Smooth muscle cell (in vitro differentiated cells): ENCODE data around the gene SIL1. TPM values are rescaled to one million over a fixed set of nuclear protein-coding genes. Genes with fewer than 3 reads are reported as not detected.

Experiments used
- DNase-seq: peaks from one replicate; lab custom pipeline; 2025; ENCODE audit not compliant: unreplicated experiment; lab: John Stamatoyannopoulos, UW
- H2AFZ ChIP-seq: fragments of 200-600 bp; sonication (generic); 2 replicates; pipeline ENCODE4 v1.6.0; 2016; ENCODE audit warnings: antibody characterized with exemption, low read depth, mild to moderate bottlenecking
- H3F3A ChIP-seq: fragments of 200-600 bp; sonication (generic); 2 replicates; pipeline ENCODE4 v1.6.0; 2017; ENCODE audit warnings: antibody characterized with exemption, low read depth
- H3K27ac ChIP-seq: fragments of 200-600 bp; sonication (generic); 2 replicates; pipeline ENCODE4 v1.5.1; 2016; ENCODE audit warnings: low read depth, mild to moderate bottlenecking
- H3K27me3 ChIP-seq: fragments of 200-600 bp; sonication (generic); 2 replicates; pipeline ENCODE4 v1.6.1; 2016; ENCODE audit warnings: low read depth, mild to moderate bottlenecking
- H3K36me3 ChIP-seq: fragments of 200-600 bp; sonication (generic); 2 replicates; pipeline ENCODE4 v1.5.1; 2016; ENCODE audit warnings: low read depth
- H3K4me1 ChIP-seq: fragments of 200-600 bp; sonication (generic); 2 replicates; pipeline ENCODE4 v1.5.1; 2016; ENCODE audit warnings: low read depth
- H3K4me2 ChIP-seq: fragments of 200-600 bp; sonication (generic); 2 replicates; pipeline ENCODE4 v1.6.0; 2016; ENCODE audit warnings: mild to moderate bottlenecking
- H3K4me3 ChIP-seq: fragments of 200-600 bp; sonication (generic); 2 replicates; pipeline ENCODE4 v1.5.1; 2016; ENCODE audit warnings: mild to moderate bottlenecking
- H3K79me2 ChIP-seq: fragments of 200-600 bp; sonication (generic); 2 replicates; pipeline ENCODE4 v1.6.0; 2016; ENCODE audit warnings: low read depth, mild to moderate bottlenecking
- H3K9ac ChIP-seq: fragments of 200-600 bp; sonication (generic); 2 replicates; pipeline ENCODE4 v1.6.0; 2016; ENCODE audit warnings: low read depth
- H3K9me3 ChIP-seq: fragments of 200-600 bp; sonication (generic); replicated peaks from 2 replicates; pipeline ENCODE4 v1.5.1; 2016; ENCODE audit warnings: low read depth
- H4K20me1 ChIP-seq: fragments of 200-600 bp; sonication (generic); 2 replicates; pipeline ENCODE4 v1.6.0; 2016; ENCODE audit warnings: low read depth
- WGBS: methylation state at CpG from one replicate; pipeline ENCODE4 v1.1.7; 2016; ENCODE audit warnings: low lambda C conversion rate; 5-methylcytosine and 5-hydroxymethylcytosine counted together
- polyA plus RNA-seq: library from polyadenylated mRNA; unstranded; fragments of >200 nt; fragmentation: Nextera tagmentation; extraction: Ambion mirVana; gene quantifications from 2 replicates; pipeline ENCODE4 v1.2.1, GENCODE V29; 2016
- total RNA-seq: library from RNA; depleted of rRNA; stranded (reverse); fragments of >200 nt; gene quantifications from 2 replicates; pipeline ENCODE4 v1.2.3, GENCODE V29; 2014
- TF ChIP-seq, protein P1 (sequence below): fragments of 200-600 bp; sonication (generic); IDR thresholded peaks from 2 replicates; pipeline ENCODE4 v1.5.1; 2017; ENCODE audit warnings: borderline replicate concordance, mild to moderate bottlenecking, antibody characterized with exemption; ENCODE audit not compliant: insufficient read depth, poor library complexity, severe bottlenecking

Gene SIL1
- total and polyA plus RNA-seq, 2 experiments from 2014 or later: 45.5 to 119 TPM

GRCh38 chr5:138961729-138962128 is 236.4 kb downstream of the SIL1 start:
- Histone ChIP-seq H3K27ac (no peak overlapping the region), H3K36me3 (no peaks in the 10 kb centered on the region), H2AFZ (no peak overlapping the region), H3K9me3 (no peaks in the 10 kb centered on the region), H3K27me3 (no peaks in the 10 kb centered on the region), H3K4me3 (no peak overlapping the region), H4K20me1 (no peaks in the 10 kb centered on the region), H3K4me2 (no peak overlapping the region), H3F3A (peaks cover 5% of the 10 kb centered on the region), H3K4me1 (peaks cover 44% of the 10 kb centered on the region), H3K79me2 (no peaks in the 10 kb centered on the region), H3K9ac (no peak overlapping the region)
- WGBS: 63% methylated on average over 1 of the region's 1 CpG
- no peak for DNase-seq
- TF ChIP-seq, protein P1, sequence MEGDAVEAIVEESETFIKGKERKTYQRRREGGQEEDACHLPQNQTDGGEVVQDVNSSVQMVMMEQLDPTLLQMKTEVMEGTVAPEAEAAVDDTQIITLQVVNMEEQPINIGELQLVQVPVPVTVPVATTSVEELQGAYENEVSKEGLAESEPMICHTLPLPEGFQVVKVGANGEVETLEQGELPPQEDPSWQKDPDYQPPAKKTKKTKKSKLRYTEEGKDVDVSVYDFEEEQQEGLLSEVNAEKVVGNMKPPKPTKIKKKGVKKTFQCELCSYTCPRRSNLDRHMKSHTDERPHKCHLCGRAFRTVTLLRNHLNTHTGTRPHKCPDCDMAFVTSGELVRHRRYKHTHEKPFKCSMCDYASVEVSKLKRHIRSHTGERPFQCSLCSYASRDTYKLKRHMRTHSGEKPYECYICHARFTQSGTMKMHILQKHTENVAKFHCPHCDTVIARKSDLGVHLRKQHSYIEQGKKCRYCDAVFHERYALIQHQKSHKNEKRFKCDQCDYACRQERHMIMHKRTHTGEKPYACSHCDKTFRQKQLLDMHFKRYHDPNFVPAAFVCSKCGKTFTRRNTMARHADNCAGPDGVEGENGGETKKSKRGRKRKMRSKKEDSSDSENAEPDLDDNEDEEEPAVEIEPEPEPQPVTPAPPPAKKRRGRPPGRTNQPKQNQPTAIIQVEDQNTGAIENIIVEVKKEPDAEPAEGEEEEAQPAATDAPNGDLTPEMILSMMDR: no peak

DNA sequence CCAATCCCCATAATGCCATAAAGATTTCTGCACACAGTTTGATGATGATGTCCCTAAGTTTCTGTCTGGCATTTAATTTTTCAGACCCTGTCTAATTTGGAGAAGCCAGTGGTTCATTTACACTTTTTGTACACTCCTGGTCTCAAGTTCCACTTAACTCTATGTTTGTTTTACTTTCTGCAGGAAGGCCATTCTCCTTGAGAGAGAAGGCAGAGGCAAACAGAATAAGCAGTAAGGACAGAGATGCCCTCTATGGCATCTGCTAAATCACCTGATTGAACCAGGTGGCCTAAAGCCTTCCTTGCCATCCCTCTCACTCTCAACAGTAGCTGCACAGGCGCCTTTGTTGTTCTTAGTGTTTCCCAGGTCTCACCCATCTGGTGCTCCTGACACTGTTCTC is 236.9 kb downstream of the SIL1 start:
- no peak overlapping the region for H3K27ac ChIP-seq
- peaks cover 44% of the 10 kb centered on the region for H3K4me1 ChIP-seq
- H3K79me2 ChIP-seq: no peaks in the 10 kb centered on the region
- H3F3A ChIP-seq: peaks cover 5% of the 10 kb centered on the region
- TF ChIP-seq, protein P1: no peak
- no peak for DNase-seq
- H4K20me1 ChIP-seq: no peaks in the 10 kb centered on the region
- H3K27me3 ChIP-seq: no peaks in the 10 kb centered on the region
- WGBS: 95% methylated on average over 1 of the region's 1 CpG
- H3K9me3 ChIP-seq: no peaks in the 10 kb centered on the region
- H3K36me3 ChIP-seq: no peaks in the 10 kb centered on the region
- no peak overlapping the region for H3K4me2 ChIP-seq
- no peak overlapping the region for H3K9ac ChIP-seq
- no peak overlapping the region for H2AFZ ChIP-seq
- no peak overlapping the region for H3K4me3 ChIP-seq

DNA sequence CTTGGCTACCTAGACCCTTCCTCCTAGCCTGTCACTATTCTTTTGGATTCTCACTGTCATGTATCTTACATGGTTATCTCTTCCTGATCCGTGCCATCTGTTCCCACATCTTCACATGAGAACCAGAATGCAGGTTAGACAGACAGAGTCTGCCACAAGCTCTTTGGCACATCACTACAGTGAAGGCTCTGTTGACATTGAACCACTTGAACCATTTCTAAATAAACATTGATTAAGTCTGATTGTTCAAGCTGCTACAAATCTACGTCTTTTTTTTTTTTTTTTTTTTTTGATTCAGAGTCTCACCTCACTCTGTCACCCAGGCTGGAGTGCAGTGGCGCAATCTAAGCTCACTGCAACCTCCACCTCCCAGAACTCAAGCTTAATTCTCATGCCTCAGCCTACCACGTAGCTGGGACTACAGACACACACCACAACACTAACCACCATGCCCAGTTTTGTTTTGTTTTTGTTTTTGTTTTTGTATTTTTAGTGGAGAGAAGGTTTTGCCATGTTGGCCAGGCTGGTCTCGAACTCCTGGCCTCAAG is 237.9 kb downstream of the SIL1 start:
- Histone ChIP-seq H3K36me3 (no peaks in the 10 kb centered on the region), H3K4me1 (peaks cover 49% of the 10 kb centered on the region), H3K4me2 (no peak overlapping the region), H3K27ac (no peak overlapping the region), H3K79me2 (no peaks in the 10 kb centered on the region), H3K4me3 (no peak overlapping the region), H3K9me3 (no peaks in the 10 kb centered on the region), H3K27me3 (no peaks in the 10 kb centered on the region), H3K9ac (no peak overlapping the region), H4K20me1 (no peaks in the 10 kb centered on the region), H3F3A (peaks cover 5% of the 10 kb centered on the region), H2AFZ (no peak overlapping the region)
- no peak for DNase-seq
- TF ChIP-seq, protein P1: no peak
- 96% methylated on average over 5 of the region's 5 CpGs for WGBS

- no peaks in the 10 kb centered on the region for H3F3A ChIP-seq
- H4K20me1 ChIP-seq: peaks cover 4% of the 10 kb centered on the region
- H3K36me3 ChIP-seq: no peaks in the 10 kb centered on the region
- TF ChIP-seq, protein P1: no peak
- peaks cover 40% of the 10 kb centered on the region for H3K4me1 ChIP-seq
- 100% methylated on average over 1 of the region's 1 CpG for WGBS
- H3K4me3 ChIP-seq: no peak overlapping the region
- DNase-seq: no peak
- no peaks in the 10 kb centered on the region for H3K9me3 ChIP-seq
- no peaks in the 10 kb centered on the region for H3K27me3 ChIP-seq
- H3K79me2 ChIP-seq: no peaks in the 10 kb centered on the region
- H2AFZ ChIP-seq: no peak overlapping the region
- no peak overlapping the region for H3K9ac ChIP-seq
- no peak overlapping the region for H3K27ac ChIP-seq
- no peak overlapping the region for H3K4me2 ChIP-seq
Observed at GRCh38 chr5:138956801-138957200, 241.4 kb downstream of the SIL1 start.
